GM19240 (cell line): ENCODE data around the gene ACTR1A.
A peak's percentile ranks its signal among the peaks of the same experiment; 100 is the strongest.
"Not testable (repeated sequence)": the region's sequence is repeated elsewhere in the genome, so short reads cannot be mapped to it uniquely, and the experiment has no call there.

Experiments
- DNase-seq: peaks from one replicate; pipeline ENCODE4 v3.0.0; 2011; ENCODE audit warnings: low spot score; ENCODE audit not compliant: insufficient read length

The ACTR1A gene

GRCh38 chr10:102502337-102503151, at the start of gene ACTR1A:
TSS of gene ACTR1A (minus strand) at chr10:102502712. CDS start at chr10:102502647, 65 bp downstream.
- DNase-seq = peak; percentile 78

GRCh38 chr10:102550636-102551210, 48.2 kb upstream of the ACTR1A start:
- DNase-seq = no peak

- no peak for DNase-seq
Measured at GRCh38 chr10:102549549-102549948, 47.0 kb upstream of the ACTR1A start.

- DNase-seq = no peak
Measured at GRCh38 chr10:102546606-102547320, 44.3 kb upstream of the ACTR1A start.

GRCh38 chr10:102545997-102546396, 43.5 kb upstream of the ACTR1A start:
- no peak for DNase-seq

GRCh38 chr10:102545265-102545871, 42.9 kb upstream of the ACTR1A start:
- no peak for DNase-seq

GRCh38 chr10:102542800-102543418, 40.4 kb upstream of the ACTR1A start:
- no peak for DNase-seq

GRCh38 chr10:102540023-102540422, 37.5 kb upstream of the ACTR1A start:
- peak; percentile 20 for DNase-seq

- DNase-seq = no peak
Measured at GRCh38 chr10:102538811-102539210, 36.3 kb upstream of the ACTR1A start.

- DNase-seq = no peak
Measured at GRCh38 chr10:102537948-102538347, 35.4 kb upstream of the ACTR1A start.

- no peak for DNase-seq
Measured at GRCh38 chr10:102537367-102537766, 34.9 kb upstream of the ACTR1A start.

GRCh38 chr10:102535481-102536147, 33.1 kb upstream of the ACTR1A start:
- DNase-seq = no peak

GRCh38 chr10:102534966-102535365, 32.5 kb upstream of the ACTR1A start:
- DNase-seq = not testable (repeated sequence)

- DNase-seq = no peak
Measured at GRCh38 chr10:102534333-102534732, 31.8 kb upstream of the ACTR1A start.

GRCh38 chr10:102527546-102527945, 25.0 kb upstream of the ACTR1A start:
- DNase-seq = no peak

GRCh38 chr10:102524746-102525145, 22.2 kb upstream of the ACTR1A start:
- DNase-seq = no peak

GRCh38 chr10:102523250-102524029, 20.9 kb upstream of the ACTR1A start:
- DNase-seq = no peak

- no peak for DNase-seq
Measured at GRCh38 chr10:102522874-102523249, 20.4 kb upstream of the ACTR1A start.

- DNase-seq = no peak
Measured at GRCh38 chr10:102519246-102519825, 16.8 kb upstream of the ACTR1A start.

GRCh38 chr10:102517553-102517952, 15.0 kb upstream of the ACTR1A start:
- DNase-seq = no peak
